IPS DF 4.7 (cell line): ENCODE measurements around the gene NR2F1.

ENCODE experiments used
- DNase-seq: peaks from one replicate; pipeline ENCODE4 v3.0.0-alpha.2; 2013; ENCODE audit warnings: low spot score; ENCODE audit errors: extremely low read depth

The NR2F1 gene

GRCh38 chr5:93603793-93604643 lies 21.0 kb downstream of the NR2F1 start:
- DNase-seq: no peak

GRCh38 chr5:93604644-93605515 lies 21.9 kb downstream of the NR2F1 start:
- DNase-seq: no peak

GRCh38 chr5:93606382-93606752 lies 23.3 kb downstream of the NR2F1 start:
- DNase-seq: no peak

GRCh38 chr5:93607367-93608258 lies 24.6 kb downstream of the NR2F1 start:
- no peak for DNase-seq

- no peak for DNase-seq
These were observed 25.8 kb downstream of the NR2F1 start for GRCh38 chr5:93608855-93609254.

- no peak for DNase-seq
These were observed 26.7 kb downstream of the NR2F1 start for GRCh38 chr5:93609762-93610161.

GRCh38 chr5:93610581-93611272 lies 27.7 kb downstream of the NR2F1 start:
- no peak for DNase-seq

GRCh38 chr5:93611273-93611975 lies 28.4 kb downstream of the NR2F1 start:
- DNase-seq: no peak

- no peak for DNase-seq
These were observed 29.2 kb downstream of the NR2F1 start for GRCh38 chr5:93611976-93612854.

GRCh38 chr5:93612855-93613243 lies 29.8 kb downstream of the NR2F1 start:
- no peak for DNase-seq

GRCh38 chr5:93616538-93617174 lies 33.6 kb downstream of the NR2F1 start:
- no peak for DNase-seq

GRCh38 chr5:93620487-93621326 lies 37.7 kb downstream of the NR2F1 start:
- DNase-seq: no peak

- DNase-seq: no peak
These were observed 38.3 kb downstream of the NR2F1 start for GRCh38 chr5:93621327-93621798.

GRCh38 chr5:93622240-93622885 lies 39.3 kb downstream of the NR2F1 start:
- no peak for DNase-seq

- no peak for DNase-seq
These were observed 40.1 kb downstream of the NR2F1 start for GRCh38 chr5:93623153-93623552.

- DNase-seq: no peak
These were observed 43.8 kb downstream of the NR2F1 start for GRCh38 chr5:93626801-93627200.

GRCh38 chr5:93632327-93632726 lies 49.3 kb downstream of the NR2F1 start:
- no peak for DNase-seq
